K562 (cell line): ENCODE results near the gene DNAH17. TPM values are rescaled to one million over a fixed set of nuclear protein-coding genes. Genes with fewer than 3 reads are reported as not detected.
A peak's percentile ranks its signal among the peaks of the same experiment; 100 is the strongest.

ENCODE experiments used
- ARID1B ChIP-seq: fragments of 450-650 bp; IDR thresholded peaks from 2 replicates; pipeline ENCODE4 v1.6.1; 2016; ENCODE audit warnings: antibody characterized with exemption, mild to moderate bottlenecking, inconsistent platforms
- C11orf30 ChIP-seq: fragments of 450-650 bp; IDR thresholded peaks from 2 replicates; pipeline ENCODE4 v1.6.1; 2016; ENCODE audit warnings: low read depth, mild to moderate bottlenecking
- CREB1 ChIP-seq, 2 experiments: sonication (generic) in 1 of 2; formaldehyde crosslinking in 1 of 2; IDR thresholded peaks; 2 replicates each; pipeline versions ENCODE4 v1.6.1 to v1.8.0; 2012 to 2022; ENCODE audit warnings: inconsistent platforms in 1 of 2, mild to moderate bottlenecking in 1 of 2, missing genetic modification reagents in 1 of 2, moderate library complexity in 1 of 2
- CXXC5 ChIP-seq: fragments of 250-450 bp; sonication (Bioruptor Pico); IDR thresholded peaks from 2 replicates; pipeline ENCODE4 v1.8.0; 2022; ENCODE audit warnings: inconsistent platforms, mild to moderate bottlenecking, moderate library complexity
- EP300 ChIP-seq: IDR thresholded peaks from 2 replicates; pipeline ENCODE4 v1.6.1; 2012; ENCODE audit warnings: low read length, improper control_type of control experiment
- ESRRA ChIP-seq: fragments of 450-650 bp; IDR thresholded peaks from 2 replicates; pipeline ENCODE4 v1.6.1; 2014; ENCODE audit warnings: low read depth, mild to moderate bottlenecking, moderate library complexity, borderline replicate concordance
- FOXM1 ChIP-seq, 2 experiments: fragments of 450-650 bp in 1 of 2; sonication (generic) in 1 of 2; formaldehyde crosslinking in 1 of 2; IDR thresholded peaks; 2 replicates each; pipeline versions ENCODE4 v1.6.1 to v1.9.0; 2017 to 2022; ENCODE audit warnings: low read depth in 2 of 2, mild to moderate bottlenecking in 2 of 2, missing genetic modification reagents in 1 of 2, moderate library complexity in 1 of 2
- FOXP1 ChIP-seq: sonication (generic); formaldehyde crosslinking; IDR thresholded peaks from 2 replicates; pipeline ENCODE4 v1.8.0; 2022; ENCODE audit warnings: mild to moderate bottlenecking, missing genetic modification reagents
- HDAC2 ChIP-seq: fragments of 450-650 bp; IDR thresholded peaks from 2 replicates; pipeline ENCODE4 v1.6.1; 2016; ENCODE audit warnings: mild to moderate bottlenecking
- HES1 ChIP-seq: fragments of 450-650 bp; IDR thresholded peaks from 2 replicates; pipeline ENCODE4 v1.6.1; 2016; ENCODE audit warnings: low read depth, mild to moderate bottlenecking, moderate library complexity
- LEF1 ChIP-seq: fragments of 450-650 bp; IDR thresholded peaks from 2 replicates; pipeline ENCODE4 v1.6.1; 2016; ENCODE audit warnings: mild to moderate bottlenecking
- POLR2AphosphoS5 ChIP-seq: IDR thresholded peaks from 2 replicates; pipeline ENCODE4 v1.6.1; 2011; ENCODE audit warnings: mild to moderate bottlenecking, low read depth, low read length, moderate library complexity; ENCODE audit not compliant: control insufficient read depth, insufficient read depth
- SRSF9 ChIP-seq: fragments of 200-400 bp; formaldehyde crosslinking; IDR thresholded peaks from 2 replicates; pipeline ENCODE4 v1.6.1; 2017; ENCODE audit warnings: low read depth, low read length, borderline replicate concordance
- TEAD4 ChIP-seq, 2 experiments: sonication (generic) in 1 of 2; formaldehyde crosslinking in 1 of 2; IDR thresholded peaks; 2 replicates each; pipeline versions ENCODE4 v1.6.1 to v1.8.0; 2012 to 2022; ENCODE audit warnings: borderline replicate concordance in 1 of 2, inconsistent platforms in 1 of 2, low read length in 1 of 2, mild to moderate bottlenecking in 1 of 2, missing genetic modification reagents in 1 of 2
- ZBTB1 ChIP-seq: sonication (generic); formaldehyde crosslinking; IDR thresholded peaks from 2 replicates; pipeline ENCODE4 v1.8.1; 2023; ENCODE audit warnings: missing genetic modification reagents, low read depth, mild to moderate bottlenecking, borderline replicate concordance
- ZBTB49 ChIP-seq: sonication (generic); formaldehyde crosslinking; IDR thresholded peaks from 2 replicates; pipeline ENCODE4 v1.8.0; 2022; ENCODE audit warnings: missing genetic modification reagents, mild to moderate bottlenecking, borderline replicate concordance
- ZNF174 ChIP-seq: fragments of 250-450 bp; sonication (Bioruptor Pico); IDR thresholded peaks from 2 replicates; pipeline ENCODE4 v1.4.0; 2020; ENCODE audit warnings: mild to moderate bottlenecking
- ZNF197 ChIP-seq: fragments of 200-800 bp; sonication (Bioruptor generic); IDR thresholded peaks from 2 replicates; pipeline ENCODE4 v1.6.1; 2016; ENCODE audit warnings: low read depth, missing genetic modification characterization, missing compliant biosample characterization
- ZNF766 ChIP-seq: fragments of 200-800 bp; sonication (Bioruptor generic); conservative IDR thresholded peaks from 2 replicates; pipeline ENCODE4 v1.6.1; 2016; ENCODE audit warnings: missing genetic modification characterization, missing compliant biosample characterization
- polyA plus RNA-seq, 8 experiments: library from polyadenylated mRNA; depleted of rRNA in 4 of 8; stranded (reverse) in 5 of 8; unstranded in 3 of 8; fragments of >200 nt; fragmentation: Nextera tagmentation in 2 of 8; fragmentation: Illumina TruSeq in 1 of 8; extraction: Ambion mirVana in 2 of 8; extraction: Trizol in 1 of 8; gene quantifications; 2 replicates each; pipeline versions ENCODE4 v1.2.1 to v1.2.3, GENCODE V29; 2011 to 2014; ENCODE audit warnings: inconsistent platforms in 1 of 8, missing spikeins in 1 of 8
- total RNA-seq, 7 experiments: library from RNA; depleted of rRNA in 6 of 7; stranded (reverse); fragments of >200 nt in 6 of 7; fragmentation: Illumina TruSeq in 2 of 7; extraction: Trizol in 2 of 7; gene quantifications; 2 replicates each; pipeline versions ENCODE4 v1.2.1 to v1.2.3, GENCODE V29; 2011 to 2021; ENCODE audit warnings: low replicate concordance in 1 of 7
- TF ChIP-seq, protein P1 (sequence below): sonication (generic); formaldehyde crosslinking; IDR thresholded peaks from 2 replicates; pipeline ENCODE4 v1.8.1; 2023; ENCODE audit warnings: mild to moderate bottlenecking, missing genetic modification reagents
- TF ChIP-seq, protein P2 (sequence below): fragments of 450-650 bp; conservative IDR thresholded peaks from 2 replicates; pipeline ENCODE4 v1.6.1; 2016; ENCODE audit warnings: missing genetic modification characterization, low read depth, mild to moderate bottlenecking, control low read depth, missing compliant biosample characterization

The DNAH17 gene
- total and polyA plus RNA-seq, 9 of the 15 experiments (the other 6 are each of a cell fraction or from before 2014, with no cell fraction given) = under 0.01 to 0.06 (median 0.03) TPM; not detected in 5

GRCh38 chr17:78374189-78374588, 203.0 kb downstream of the DNAH17 start (continued):
- TF ChIP-seq ZBTB49 (CRISPR knock-in tag) (no peak), LEF1 (no peak), CREB1 (IDR thresholded peaks at IDR 0.05) (no peak), CREB1 (CRISPR knock-in tag; IDR thresholded peaks at IDR 0.05) (no peak), HES1 (peak; percentile 49; the same call in 1 of the 2 replicates), ESRRA (peak; percentile 78; the same call in 1 of the 2 replicates), FOXP1 (CRISPR knock-in tag) (no peak), ZNF174 (CRISPR knock-in tag) (no peak), SRSF9 (no peak), C11orf30 (peak; percentile 35; the same call in 1 of the 2 replicates), POLR2AphosphoS5 (no peak), ZNF197 (CRISPR knock-in tag) (no peak), HDAC2 (0 out of 2 replicates have a peak, but pooled peaks have one; percentile 39), ZNF766 (CRISPR knock-in tag) (peak; percentile 47; the same call in 1 of the 2 replicates), TEAD4 (IDR thresholded peaks at IDR 0.05; ENCODE audit: low read length) (peak; percentile 62; the same call in 1 of the 2 replicates), TEAD4 (CRISPR knock-in tag; IDR thresholded peaks at IDR 0.05; ENCODE audit: borderline replicate concordance) (no peak), ZBTB1 (CRISPR knock-in tag) (no peak), EP300 (peak; percentile 53; the same call in 1 of the 2 replicates), FOXM1 (IDR thresholded peaks at IDR 0.05; ENCODE audit: low read depth) (peak; percentile 24; the same call in 1 of the 2 replicates), FOXM1 (CRISPR knock-in tag; IDR thresholded peaks at IDR 0.05; ENCODE audit: low read depth) (no peak), ARID1B (peak; percentile 75), CXXC5 (CRISPR knock-in tag) (0 out of 2 replicates have a peak, but pooled peaks have one; percentile 30)
- TF ChIP-seq, protein P1, sequence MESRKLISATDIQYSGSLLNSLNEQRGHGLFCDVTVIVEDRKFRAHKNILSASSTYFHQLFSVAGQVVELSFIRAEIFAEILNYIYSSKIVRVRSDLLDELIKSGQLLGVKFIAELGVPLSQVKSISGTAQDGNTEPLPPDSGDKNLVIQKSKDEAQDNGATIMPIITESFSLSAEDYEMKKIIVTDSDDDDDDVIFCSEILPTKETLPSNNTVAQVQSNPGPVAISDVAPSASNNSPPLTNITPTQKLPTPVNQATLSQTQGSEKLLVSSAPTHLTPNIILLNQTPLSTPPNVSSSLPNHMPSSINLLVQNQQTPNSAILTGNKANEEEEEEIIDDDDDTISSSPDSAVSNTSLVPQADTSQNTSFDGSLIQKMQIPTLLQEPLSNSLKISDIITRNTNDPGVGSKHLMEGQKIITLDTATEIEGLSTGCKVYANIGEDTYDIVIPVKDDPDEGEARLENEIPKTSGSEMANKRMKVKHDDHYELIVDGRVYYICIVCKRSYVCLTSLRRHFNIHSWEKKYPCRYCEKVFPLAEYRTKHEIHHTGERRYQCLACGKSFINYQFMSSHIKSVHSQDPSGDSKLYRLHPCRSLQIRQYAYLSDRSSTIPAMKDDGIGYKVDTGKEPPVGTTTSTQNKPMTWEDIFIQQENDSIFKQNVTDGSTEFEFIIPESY (CRISPR knock-in tag) = no peak
- TF ChIP-seq, protein P2, sequence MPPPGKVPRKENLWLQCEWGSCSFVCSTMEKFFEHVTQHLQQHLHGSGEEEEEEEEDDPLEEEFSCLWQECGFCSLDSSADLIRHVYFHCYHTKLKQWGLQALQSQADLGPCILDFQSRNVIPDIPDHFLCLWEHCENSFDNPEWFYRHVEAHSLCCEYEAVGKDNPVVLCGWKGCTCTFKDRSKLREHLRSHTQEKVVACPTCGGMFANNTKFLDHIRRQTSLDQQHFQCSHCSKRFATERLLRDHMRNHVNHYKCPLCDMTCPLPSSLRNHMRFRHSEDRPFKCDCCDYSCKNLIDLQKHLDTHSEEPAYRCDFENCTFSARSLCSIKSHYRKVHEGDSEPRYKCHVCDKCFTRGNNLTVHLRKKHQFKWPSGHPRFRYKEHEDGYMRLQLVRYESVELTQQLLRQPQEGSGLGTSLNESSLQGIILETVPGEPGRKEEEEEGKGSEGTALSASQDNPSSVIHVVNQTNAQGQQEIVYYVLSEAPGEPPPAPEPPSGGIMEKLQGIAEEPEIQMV (tag) = no peak
